Stomach (tissue), 4 donors: ENCODE measurements around the gene TRMT1.

Experiments used
- POLR2A ChIP-seq, 4 donors: fragments of 450-650 bp; IDR thresholded peaks; one replicate each; pipeline ENCODE4 v1.6.1; 2016; ENCODE audit warnings: antibody characterized with exemption in 4 of 4, control low read depth in 2 of 4, mild to moderate bottlenecking in 1 of 4, moderate library complexity in 1 of 4
- TF ChIP-seq, protein P1 (sequence below), 7 experiments: fragments of 450-650 bp in 4 of 7; fragments of 200-600 bp in 3 of 7; sonication (generic) in 3 of 7; IDR thresholded peaks; one replicate each; pipeline ENCODE4 v1.5.1; 2016 to 2019; ENCODE audit warnings: antibody characterized with exemption in 7 of 7, control low read depth in 2 of 7, mild to moderate bottlenecking in 1 of 7

GRCh38 chr19:13115936-13116281 lies 631 bp downstream of the TRMT1 start:
- TF ChIP-seq POLR2A (IDR thresholded peaks at IDR 0.05): no peak
- TF ChIP-seq, protein P1, sequence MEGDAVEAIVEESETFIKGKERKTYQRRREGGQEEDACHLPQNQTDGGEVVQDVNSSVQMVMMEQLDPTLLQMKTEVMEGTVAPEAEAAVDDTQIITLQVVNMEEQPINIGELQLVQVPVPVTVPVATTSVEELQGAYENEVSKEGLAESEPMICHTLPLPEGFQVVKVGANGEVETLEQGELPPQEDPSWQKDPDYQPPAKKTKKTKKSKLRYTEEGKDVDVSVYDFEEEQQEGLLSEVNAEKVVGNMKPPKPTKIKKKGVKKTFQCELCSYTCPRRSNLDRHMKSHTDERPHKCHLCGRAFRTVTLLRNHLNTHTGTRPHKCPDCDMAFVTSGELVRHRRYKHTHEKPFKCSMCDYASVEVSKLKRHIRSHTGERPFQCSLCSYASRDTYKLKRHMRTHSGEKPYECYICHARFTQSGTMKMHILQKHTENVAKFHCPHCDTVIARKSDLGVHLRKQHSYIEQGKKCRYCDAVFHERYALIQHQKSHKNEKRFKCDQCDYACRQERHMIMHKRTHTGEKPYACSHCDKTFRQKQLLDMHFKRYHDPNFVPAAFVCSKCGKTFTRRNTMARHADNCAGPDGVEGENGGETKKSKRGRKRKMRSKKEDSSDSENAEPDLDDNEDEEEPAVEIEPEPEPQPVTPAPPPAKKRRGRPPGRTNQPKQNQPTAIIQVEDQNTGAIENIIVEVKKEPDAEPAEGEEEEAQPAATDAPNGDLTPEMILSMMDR (IDR thresholded peaks at IDR 0.05): no peak
